DND-41 (cell line): Measurements from ENCODE around the gene EP400.
A peak's percentile ranks its signal among the peaks of the same experiment; 100 is the strongest.

Source experiments
- ATAC-seq: fragments of 200-7000 bp; cut with Tn5 transposase; 3 replicates; pipeline ENCODE4 v1.9.1; 2021; ENCODE audit warnings: low read depth; ENCODE audit not compliant: insufficient read depth
- DNase-seq: peaks from one replicate; pipeline ENCODE4 v3.0.0-alpha.2; 2020
- H2AFZ ChIP-seq: 2 replicates; pipeline ENCODE4 v1.6.0; 2012; ENCODE audit warnings: low read depth, low read length
- H3K27ac ChIP-seq: 2 replicates; pipeline ENCODE4 v1.5.1; 2012; ENCODE audit warnings: low read length, inconsistent platforms
- H3K27me3 ChIP-seq: fragments of 200-600 bp; sonication (generic); 2 replicates; pipeline ENCODE4 v1.6.0; 2012; ENCODE audit warnings: low read length, mild to moderate bottlenecking, inconsistent platforms; ENCODE audit not compliant: insufficient read depth, poor library complexity
- H3K36me3 ChIP-seq: 2 replicates; pipeline ENCODE4 v1.5.1; 2012; ENCODE audit warnings: low read length, inconsistent platforms; ENCODE audit not compliant: insufficient read depth
- H3K4me1 ChIP-seq: 2 replicates; pipeline ENCODE4 v1.5.1; 2012; ENCODE audit warnings: mild to moderate bottlenecking, low read length; ENCODE audit not compliant: insufficient read depth
- H3K4me2 ChIP-seq: 2 replicates; pipeline ENCODE4 v1.6.0; 2012; ENCODE audit warnings: mild to moderate bottlenecking, moderate library complexity, low read length, inconsistent platforms; ENCODE audit not compliant: insufficient read depth
- H3K4me3 ChIP-seq, 2 experiments: fragments of 200-600 bp in 1 of 2; shearing (Covaris generic) in 1 of 2; 2 replicates each; pipeline ENCODE4 v1.5.1; 2012 to 2016; ENCODE audit warnings: inconsistent platforms in 2 of 2, low read length in 2 of 2, mild to moderate bottlenecking in 2 of 2, low read depth in 1 of 2, moderate library complexity in 1 of 2
- H3K79me2 ChIP-seq: 2 replicates; pipeline ENCODE4 v1.6.0; 2012; ENCODE audit warnings: low read length, inconsistent platforms; ENCODE audit not compliant: insufficient read depth
- H3K9ac ChIP-seq: 2 replicates; pipeline ENCODE4 v1.6.0; 2012; ENCODE audit warnings: low read depth, mild to moderate bottlenecking, inconsistent platforms, low read length, moderate library complexity
- H3K9me3 ChIP-seq: 2 replicates; pipeline ENCODE4 v1.5.1; 2012; ENCODE audit warnings: low read length, moderate library complexity, mild to moderate bottlenecking, inconsistent platforms; ENCODE audit not compliant: insufficient read depth, severe bottlenecking
- H4K20me1 ChIP-seq: 2 replicates; pipeline ENCODE4 v1.6.0; 2012; ENCODE audit warnings: low read length; ENCODE audit not compliant: insufficient read depth
- EZH2 ChIP-seq: IDR thresholded peaks from 3 replicates; pipeline ENCODE4 v1.6.1; 2012; ENCODE audit warnings: borderline replicate concordance, low read depth, mild to moderate bottlenecking, moderate library complexity, low read length, inconsistent platforms; ENCODE audit not compliant: severe bottlenecking
- TF ChIP-seq, protein P1 (sequence below): IDR thresholded peaks from 2 replicates; pipeline ENCODE4 v1.5.1; 2012; ENCODE audit warnings: borderline replicate concordance, low read length, moderate library complexity, mild to moderate bottlenecking; ENCODE audit not compliant: poor library complexity, severe bottlenecking; ENCODE audit errors: extremely low read depth

Gene EP400

DNA sequence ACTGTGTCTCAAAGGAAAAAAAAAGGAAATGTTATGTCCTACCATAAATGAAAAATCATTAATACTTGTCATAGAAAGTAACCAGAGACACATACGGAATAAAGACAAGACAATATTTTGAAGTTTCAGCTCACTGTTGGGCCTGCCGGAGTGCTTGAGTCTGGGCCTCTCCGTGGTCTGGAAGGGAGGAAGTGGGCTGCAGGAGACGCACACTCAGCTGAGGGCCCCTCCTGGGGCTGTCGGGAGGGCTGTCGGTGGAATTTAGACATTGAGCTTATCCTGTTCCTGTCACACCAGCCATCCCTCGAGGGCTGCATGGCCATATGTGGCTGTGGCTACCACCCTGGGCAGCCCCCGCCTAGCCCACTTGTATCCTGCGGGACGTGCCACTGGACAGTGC is 113.7 kb downstream of the EP400 start:
- Histone ChIP-seq H3K79me2 (peaks cover 3% of the 10 kb centered on the region; the same call in 1 of the 2 replicates), H3K4me2 (no peak overlapping the region), H3K4me3 (no peak overlapping the region), H3K9me3 (no peaks in the 10 kb centered on the region), H3K36me3 (peaks cover 86% of the 10 kb centered on the region), H3K27ac (peak overlapping the region; percentile 70), H2AFZ (no peak overlapping the region), H3K4me1 (peaks cover 62% of the 10 kb centered on the region), H3K27me3 (no peaks in the 10 kb centered on the region), H4K20me1 (no peaks in the 10 kb centered on the region), H3K9ac (peak overlapping the region; percentile 29)
- ATAC-seq = peak; percentile 79
- TF ChIP-seq EZH2 = no peak
- TF ChIP-seq, protein P1, sequence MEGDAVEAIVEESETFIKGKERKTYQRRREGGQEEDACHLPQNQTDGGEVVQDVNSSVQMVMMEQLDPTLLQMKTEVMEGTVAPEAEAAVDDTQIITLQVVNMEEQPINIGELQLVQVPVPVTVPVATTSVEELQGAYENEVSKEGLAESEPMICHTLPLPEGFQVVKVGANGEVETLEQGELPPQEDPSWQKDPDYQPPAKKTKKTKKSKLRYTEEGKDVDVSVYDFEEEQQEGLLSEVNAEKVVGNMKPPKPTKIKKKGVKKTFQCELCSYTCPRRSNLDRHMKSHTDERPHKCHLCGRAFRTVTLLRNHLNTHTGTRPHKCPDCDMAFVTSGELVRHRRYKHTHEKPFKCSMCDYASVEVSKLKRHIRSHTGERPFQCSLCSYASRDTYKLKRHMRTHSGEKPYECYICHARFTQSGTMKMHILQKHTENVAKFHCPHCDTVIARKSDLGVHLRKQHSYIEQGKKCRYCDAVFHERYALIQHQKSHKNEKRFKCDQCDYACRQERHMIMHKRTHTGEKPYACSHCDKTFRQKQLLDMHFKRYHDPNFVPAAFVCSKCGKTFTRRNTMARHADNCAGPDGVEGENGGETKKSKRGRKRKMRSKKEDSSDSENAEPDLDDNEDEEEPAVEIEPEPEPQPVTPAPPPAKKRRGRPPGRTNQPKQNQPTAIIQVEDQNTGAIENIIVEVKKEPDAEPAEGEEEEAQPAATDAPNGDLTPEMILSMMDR = no peak
- DNase-seq = peak; percentile 76

DNA sequence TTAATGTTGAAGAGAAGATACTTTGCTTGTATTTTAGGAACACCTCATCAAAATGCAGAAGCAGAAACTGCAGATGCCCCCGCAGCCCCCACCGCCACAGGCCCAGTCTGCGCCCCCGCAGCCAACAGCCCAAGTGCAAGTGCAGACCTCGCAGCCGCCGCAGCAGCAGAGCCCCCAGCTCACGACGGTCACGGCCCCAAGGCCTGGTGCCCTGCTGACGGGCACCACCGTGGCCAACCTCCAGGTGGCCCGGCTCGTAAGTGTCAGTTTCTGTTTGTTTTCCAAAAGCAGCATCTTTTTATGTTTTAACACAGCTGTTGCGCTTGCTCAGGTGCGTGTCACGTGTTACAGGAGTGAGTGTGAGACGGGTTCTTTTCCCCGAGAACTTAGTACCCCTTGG is 114.9 kb downstream of the EP400 start:
- DNase-seq = no peak

DNA sequence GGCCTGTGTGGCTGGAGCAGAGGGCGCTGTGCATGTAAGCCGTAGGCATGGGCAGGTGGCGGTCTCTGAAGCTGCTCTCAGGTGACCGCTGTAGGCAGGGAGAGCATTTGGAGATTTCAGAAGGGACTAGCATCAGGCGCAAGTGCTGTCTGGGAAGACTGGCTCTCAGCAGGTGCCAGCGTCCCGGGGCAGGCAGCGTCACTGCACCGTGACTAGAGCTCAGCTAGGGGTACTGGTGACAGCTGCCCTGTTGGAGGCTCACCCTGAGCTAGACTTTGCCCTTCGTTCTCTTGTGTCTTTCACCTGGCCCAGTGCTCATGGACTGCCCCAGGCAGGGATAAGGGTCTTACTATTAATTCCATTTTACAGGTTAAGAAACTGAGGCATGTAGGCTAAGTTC is 115.5 kb downstream of the EP400 start:
- Histone ChIP-seq H3K27ac (peak overlapping the region; percentile 86), H3K27me3 (no peaks in the 10 kb centered on the region), H4K20me1 (no peaks in the 10 kb centered on the region), H3K4me3 (no peak overlapping the region), H2AFZ (no peak overlapping the region), H3K9me3 (no peaks in the 10 kb centered on the region), H3K4me1 (peaks cover 62% of the 10 kb centered on the region), H3K79me2 (peaks cover 3% of the 10 kb centered on the region; the same call in 1 of the 2 replicates), H3K9ac (no peak overlapping the region), H3K36me3 (peaks cover 83% of the 10 kb centered on the region), H3K4me2 (no peak overlapping the region)
- ATAC-seq (no peak), DNase-seq (peak; percentile 20)
- no peak for TF ChIP-seq EZH2
- TF ChIP-seq, protein P1 = no peak

More for the DNA sequence above, 114.9 kb downstream of the EP400 start:
- Histone ChIP-seq H3K27ac (peak overlapping the region; percentile 86), H3K79me2 (peaks cover 3% of the 10 kb centered on the region; the same call in 1 of the 2 replicates), H4K20me1 (no peaks in the 10 kb centered on the region), H3K4me3 (no peak overlapping the region), H3K4me1 (peaks cover 62% of the 10 kb centered on the region), H3K9ac (no peak overlapping the region), H3K4me2 (no peak overlapping the region), H3K9me3 (no peaks in the 10 kb centered on the region), H3K36me3 (peaks cover 86% of the 10 kb centered on the region), H3K27me3 (no peaks in the 10 kb centered on the region), H2AFZ (no peak overlapping the region)
- no peak for TF ChIP-seq EZH2
- TF ChIP-seq, protein P1 = no peak
- ATAC-seq = no peak
